ENCODE results near the gene CHAT. TPM values are rescaled to one million over a fixed set of nuclear protein-coding genes. Genes with fewer than 3 reads are reported as not detected.

Gene CHAT
- total RNA-seq, 1 experiment from 2014 or later = not detected

DNA sequence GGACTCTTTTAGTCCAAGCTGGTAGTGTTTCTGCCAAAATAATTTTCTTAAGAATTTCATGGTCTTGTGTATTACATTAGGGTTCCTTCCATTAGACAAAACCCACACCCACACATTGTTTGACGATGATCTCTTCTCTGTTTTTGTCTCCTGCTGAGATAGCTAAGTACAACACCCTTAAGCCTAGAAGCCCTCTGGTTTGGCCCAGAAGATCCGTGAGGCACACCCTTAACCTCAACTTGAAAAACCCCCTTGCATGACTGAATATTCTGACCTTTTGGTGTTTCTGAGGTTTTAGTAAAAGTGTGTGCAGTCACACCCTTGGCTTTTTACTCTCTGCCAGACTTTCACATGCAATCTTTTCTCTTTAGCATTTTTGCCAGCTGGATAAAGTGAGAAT, 45.6 kb upstream of the CHAT start:
- H3K4me2 ChIP-seq (ENCODE audit: insufficient read depth, insufficient read length, low read length) = no peak overlapping the region
- no peaks in the 10 kb centered on the region for H3K9me3 ChIP-seq (ENCODE audit: control insufficient read depth, low read depth, low read length)
- no peak overlapping the region for H3K56ac ChIP-seq (ENCODE audit: insufficient read length, low read depth, low read length)
- no peak overlapping the region for H2AK5ac ChIP-seq (ENCODE audit: insufficient read length, low read length)
- H3K27ac ChIP-seq (ENCODE audit: insufficient read length, low read depth, low read length) = no peak overlapping the region
- H3K27me3 ChIP-seq (ENCODE audit: insufficient read depth, low read length) = no peaks in the 10 kb centered on the region
- H3K4me3 Mint-ChIP-seq = no peak overlapping the region
- no peak overlapping the region for H3K27ac Mint-ChIP-seq
- H3K79me1 ChIP-seq (ENCODE audit: insufficient read depth, low read depth, low read length, poor library complexity, severe bottlenecking) = no peaks in the 10 kb centered on the region
- no peak overlapping the region for H3K23ac ChIP-seq (ENCODE audit: insufficient read length, low read depth, low read length)
- no peak overlapping the region for H3K4ac ChIP-seq (ENCODE audit: low read depth, low read length)
- peaks cover 6 to 14% of the 10 kb centered on the region in 2 experiments; a peak in 4 of 5 replicates for H3K9me3 Mint-ChIP-seq
- no peak overlapping the region for H3K18ac ChIP-seq (ENCODE audit: insufficient read length, low read depth, low read length)
- no peak overlapping the region for H2BK5ac ChIP-seq (ENCODE audit: insufficient read length, low read length)
- no peak overlapping the region for H4K5ac ChIP-seq (ENCODE audit: insufficient read length, low read depth, low read length)
- H3K36me3 Mint-ChIP-seq (ENCODE audit: insufficient read depth in 1 of 3, low read depth in 3 of 3) = no peaks in the 10 kb centered on the region; a peak in 1 of 7 replicates
- TF ChIP-seq, protein P1, sequence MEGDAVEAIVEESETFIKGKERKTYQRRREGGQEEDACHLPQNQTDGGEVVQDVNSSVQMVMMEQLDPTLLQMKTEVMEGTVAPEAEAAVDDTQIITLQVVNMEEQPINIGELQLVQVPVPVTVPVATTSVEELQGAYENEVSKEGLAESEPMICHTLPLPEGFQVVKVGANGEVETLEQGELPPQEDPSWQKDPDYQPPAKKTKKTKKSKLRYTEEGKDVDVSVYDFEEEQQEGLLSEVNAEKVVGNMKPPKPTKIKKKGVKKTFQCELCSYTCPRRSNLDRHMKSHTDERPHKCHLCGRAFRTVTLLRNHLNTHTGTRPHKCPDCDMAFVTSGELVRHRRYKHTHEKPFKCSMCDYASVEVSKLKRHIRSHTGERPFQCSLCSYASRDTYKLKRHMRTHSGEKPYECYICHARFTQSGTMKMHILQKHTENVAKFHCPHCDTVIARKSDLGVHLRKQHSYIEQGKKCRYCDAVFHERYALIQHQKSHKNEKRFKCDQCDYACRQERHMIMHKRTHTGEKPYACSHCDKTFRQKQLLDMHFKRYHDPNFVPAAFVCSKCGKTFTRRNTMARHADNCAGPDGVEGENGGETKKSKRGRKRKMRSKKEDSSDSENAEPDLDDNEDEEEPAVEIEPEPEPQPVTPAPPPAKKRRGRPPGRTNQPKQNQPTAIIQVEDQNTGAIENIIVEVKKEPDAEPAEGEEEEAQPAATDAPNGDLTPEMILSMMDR (conservative IDR thresholded peaks at IDR 0.05) = no peak
- no peak overlapping the region for H2BK12ac ChIP-seq (ENCODE audit: insufficient read length, low read depth, low read length)
- H4K20me1 ChIP-seq (ENCODE audit: control insufficient read depth, insufficient read depth, insufficient read length) = no peaks in the 10 kb centered on the region
- no peaks in the 10 kb centered on the region for H3K23me2 ChIP-seq (ENCODE audit: insufficient read length, low read depth, low read length, poor library complexity, severe bottlenecking)
- H3K14ac ChIP-seq (ENCODE audit: insufficient read depth, low read length) = no peak overlapping the region
- no peak overlapping the region for H2BK20ac ChIP-seq (ENCODE audit: low read depth, low read length, poor library complexity, severe bottlenecking)
- no CpG with 5 or more reads among the region's 2 CpGs for WGBS (ENCODE audit: extremely low coverage, insufficient read length, low lambda C conversion rate)
- no peak overlapping the region for H3T11ph ChIP-seq (ENCODE audit: low read length)
- H2BK120ac ChIP-seq (ENCODE audit: low read depth, low read length, poor library complexity, severe bottlenecking) = no peak overlapping the region
- H4K91ac ChIP-seq (ENCODE audit: insufficient read length, low read depth, low read length) = no peak overlapping the region
- H3K4me1 ChIP-seq (ENCODE audit: insufficient read depth, low read length) = no peaks in the 10 kb centered on the region
- H2AFZ ChIP-seq (ENCODE audit: low read length) = no peak overlapping the region
- no peak overlapping the region for H2BK15ac ChIP-seq (ENCODE audit: low read depth, low read length)
- DNase-seq = no peak
- no peaks in the 10 kb centered on the region for H3K79me2 ChIP-seq (ENCODE audit: insufficient read depth, low read length)
- no peaks in the 10 kb centered on the region for H3K4me1 Mint-ChIP-seq
- H4K8ac ChIP-seq (replicated peaks; ENCODE audit: insufficient read length, low read depth, low read length) = no peak overlapping the region
- H3K9ac ChIP-seq (ENCODE audit: extremely low read depth, insufficient read length, low read length) = no peak overlapping the region
- H3K27me3 Mint-ChIP-seq (ENCODE audit: low read depth) = peaks cover 28% of the 10 kb centered on the region
